ENCODE results near the gene POLR3A.

Gene POLR3A

DNA sequence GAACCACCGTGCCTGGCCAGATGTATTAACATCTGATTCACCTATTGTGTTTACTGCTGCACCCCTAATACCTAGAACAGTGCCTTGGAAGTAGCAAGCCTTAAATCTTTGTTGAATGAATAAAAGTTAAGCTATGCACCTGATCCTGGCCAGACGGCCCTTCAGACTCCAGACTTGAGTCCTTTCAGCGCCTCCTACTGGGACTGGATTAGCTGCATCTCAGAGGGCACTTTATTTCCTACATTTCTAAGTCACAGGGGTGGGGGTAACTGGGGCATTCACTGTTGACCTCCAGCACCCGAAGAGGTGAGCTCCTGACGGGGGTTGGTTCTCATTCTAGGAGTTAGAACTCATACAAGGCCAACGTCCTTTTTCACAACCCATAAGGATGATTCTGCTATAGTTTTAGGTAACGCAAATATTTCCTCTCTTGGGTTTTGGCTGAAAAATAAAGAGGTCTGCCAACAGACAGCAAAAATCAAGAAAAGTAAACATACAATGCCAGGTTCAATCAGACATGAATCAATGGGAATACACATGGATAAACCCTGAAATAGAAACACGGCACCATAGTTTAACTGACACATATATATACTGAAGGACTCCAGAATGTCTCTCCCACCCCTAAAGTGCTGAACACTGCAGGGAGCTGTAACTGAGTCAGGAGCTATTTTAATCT, 54.8 kb downstream of the POLR3A start:
- DNase-seq = no peak

DNA sequence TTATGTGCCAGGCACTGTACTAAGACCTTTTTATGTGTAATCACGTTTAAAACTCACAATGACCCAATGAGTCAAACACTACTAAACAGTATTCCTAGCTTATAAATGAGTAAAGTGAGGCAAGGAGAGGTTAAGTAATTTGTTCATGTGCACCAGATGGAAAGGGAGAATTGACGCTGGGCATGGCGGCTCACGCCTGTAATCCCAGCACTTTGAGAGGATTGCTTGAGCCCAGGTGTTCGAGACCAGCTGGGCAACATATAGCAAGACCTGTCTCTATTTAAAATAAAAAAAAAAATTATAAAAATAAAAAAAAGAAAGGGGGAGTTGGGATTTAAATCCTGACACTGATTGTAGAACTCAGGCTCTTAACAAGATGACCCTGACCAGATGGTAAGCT, 56.0 kb downstream of the POLR3A start:
- DNase-seq = no peak

DNA sequence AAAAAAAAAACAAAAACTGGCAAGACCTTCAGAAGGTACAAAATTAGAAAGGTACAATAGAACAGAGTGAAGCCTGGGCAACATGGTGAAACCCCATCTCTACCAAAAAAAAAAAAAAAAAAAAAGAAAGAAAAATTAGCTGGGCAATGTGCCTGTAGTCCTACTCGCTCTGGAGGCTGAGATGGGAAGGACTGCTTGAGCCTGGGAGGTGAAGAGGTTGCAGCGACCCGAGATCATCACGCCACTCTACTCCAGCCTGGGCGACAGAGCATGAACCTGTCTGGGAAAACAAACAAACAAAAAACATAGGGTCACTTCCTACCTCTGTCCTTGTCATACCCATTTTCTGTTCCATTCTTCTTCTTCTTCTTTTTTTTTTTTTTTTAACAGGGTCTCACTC, 57.2 kb downstream of the POLR3A start:
- no peak for DNase-seq

DNA sequence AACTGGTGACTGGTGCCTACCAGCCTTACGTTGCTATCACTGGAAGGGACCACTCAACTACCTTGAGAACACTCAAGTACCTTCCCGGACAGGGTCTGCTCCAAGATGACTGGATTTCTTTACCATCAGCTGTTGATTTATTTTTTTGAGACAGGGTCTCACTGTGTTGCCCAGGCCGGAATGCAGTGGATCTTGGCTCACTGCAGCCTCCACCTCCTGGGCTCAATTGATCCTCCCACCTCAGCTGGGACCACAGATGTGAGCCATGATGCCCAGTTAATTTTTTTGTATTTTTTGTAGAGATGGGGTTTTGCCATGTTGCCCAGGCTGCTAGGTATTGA, 57.5 kb downstream of the POLR3A start:
- no peak for DNase-seq

DNA sequence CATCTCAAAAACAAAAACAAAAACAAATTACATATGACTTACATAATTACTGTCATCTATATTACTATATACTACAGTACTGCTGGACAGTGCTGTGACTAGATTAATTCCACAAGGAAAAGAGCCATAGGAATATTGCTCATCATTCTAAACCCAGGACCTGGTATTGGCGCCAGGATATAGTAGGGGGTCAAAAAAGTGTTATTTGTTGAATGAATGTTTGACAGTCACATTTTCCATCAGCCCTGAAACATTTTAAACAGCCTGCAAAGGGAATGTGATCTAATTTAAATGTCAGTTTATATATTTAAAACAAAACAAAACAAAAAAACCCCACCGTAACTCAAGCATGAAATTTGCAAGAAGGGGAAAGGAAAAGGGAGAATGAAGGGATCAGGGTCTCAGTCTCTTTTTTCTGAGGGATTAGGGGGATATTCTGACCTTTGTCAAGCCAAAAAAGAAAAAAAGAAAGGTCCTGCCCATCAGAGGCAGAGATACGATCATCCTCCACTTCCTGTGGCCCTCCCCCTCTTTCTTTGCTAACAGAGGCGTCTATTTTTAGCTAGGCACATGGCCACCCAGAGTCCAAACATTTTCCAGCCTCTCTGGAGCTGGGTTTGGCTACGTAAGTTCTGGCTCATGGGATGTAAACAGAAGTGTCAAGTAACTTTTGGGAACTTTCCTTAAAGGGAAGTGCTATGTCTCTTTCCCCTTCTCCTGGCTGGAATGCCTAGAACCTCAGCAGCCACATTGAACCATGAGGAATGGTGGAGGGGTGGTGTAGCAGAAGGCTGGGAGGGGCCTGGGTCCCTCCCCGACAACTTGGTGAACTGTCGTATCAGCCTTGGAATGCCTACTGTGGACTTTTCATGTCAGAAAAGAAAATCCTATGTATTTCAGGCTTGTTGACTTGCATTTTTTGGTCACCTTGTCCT, 58.2 kb downstream of the POLR3A start:
- no peak for DNase-seq

DNA sequence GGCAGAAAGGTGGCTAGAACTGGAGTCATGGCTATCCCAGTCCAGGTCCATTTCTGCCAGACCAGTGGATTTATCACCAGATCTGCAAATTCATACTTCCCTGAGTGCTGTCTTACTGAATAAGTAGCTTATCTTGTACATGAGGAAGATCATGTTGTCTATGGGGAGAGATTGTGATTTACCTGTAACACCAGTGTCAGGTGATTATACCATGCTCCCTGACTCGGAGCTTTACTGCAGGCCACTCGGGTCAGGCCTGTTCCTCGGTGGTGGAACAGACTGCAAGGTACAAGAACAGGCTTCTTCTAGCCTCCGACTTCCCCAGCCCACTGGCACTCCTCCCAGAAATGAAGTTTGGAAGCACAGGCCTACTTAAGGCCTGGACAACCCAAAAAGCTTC, 60.2 kb downstream of the POLR3A start:
- no peak for DNase-seq

DNA sequence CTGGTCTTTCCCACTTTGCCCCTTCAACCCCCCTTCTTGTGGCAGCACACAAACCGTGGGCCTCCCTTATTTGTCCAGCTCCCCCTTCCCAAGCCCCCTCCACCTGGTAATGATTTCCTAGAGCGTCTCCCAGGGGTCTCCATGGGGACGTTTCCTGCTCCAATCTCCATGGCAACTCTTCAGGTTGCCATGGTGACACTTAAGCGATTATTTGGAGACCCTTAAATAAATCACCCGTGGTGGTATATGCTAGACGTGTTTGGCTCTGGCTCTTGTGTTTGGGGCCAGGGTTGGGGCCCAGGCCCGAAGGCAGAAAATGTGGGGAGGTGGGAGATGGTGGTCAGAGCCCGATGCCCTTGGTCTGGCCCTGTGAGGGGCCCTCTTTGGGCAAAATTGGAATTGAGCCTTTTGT, 61.7 kb downstream of the POLR3A start:
- peak; percentile 40 for DNase-seq

GRCh38 chr10:77965294-77965693, 64.0 kb downstream of the POLR3A start:
- DNase-seq = no peak

DNA sequence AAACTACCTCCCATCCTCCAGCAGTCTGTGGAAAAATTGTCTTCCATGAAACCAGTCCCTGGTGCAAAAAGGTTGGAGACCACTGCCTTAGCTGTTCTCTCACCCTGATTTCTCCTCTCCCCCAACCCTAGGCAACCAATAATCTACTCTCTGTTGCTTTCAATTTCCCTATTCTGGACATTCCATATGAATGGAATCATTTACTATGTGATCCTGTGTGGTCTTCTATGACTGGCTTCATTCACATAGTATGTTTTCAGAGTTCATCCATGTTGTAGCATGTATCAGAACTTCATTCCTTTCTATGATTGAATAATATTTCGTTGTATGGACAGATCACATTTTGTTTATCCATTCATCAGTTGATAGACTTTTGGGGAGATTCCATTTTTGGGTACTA, 64.5 kb downstream of the POLR3A start:
- no peak for DNase-seq

GRCh38 chr10:77963901-77964300, 65.4 kb downstream of the POLR3A start:
- no peak for DNase-seq

DNA sequence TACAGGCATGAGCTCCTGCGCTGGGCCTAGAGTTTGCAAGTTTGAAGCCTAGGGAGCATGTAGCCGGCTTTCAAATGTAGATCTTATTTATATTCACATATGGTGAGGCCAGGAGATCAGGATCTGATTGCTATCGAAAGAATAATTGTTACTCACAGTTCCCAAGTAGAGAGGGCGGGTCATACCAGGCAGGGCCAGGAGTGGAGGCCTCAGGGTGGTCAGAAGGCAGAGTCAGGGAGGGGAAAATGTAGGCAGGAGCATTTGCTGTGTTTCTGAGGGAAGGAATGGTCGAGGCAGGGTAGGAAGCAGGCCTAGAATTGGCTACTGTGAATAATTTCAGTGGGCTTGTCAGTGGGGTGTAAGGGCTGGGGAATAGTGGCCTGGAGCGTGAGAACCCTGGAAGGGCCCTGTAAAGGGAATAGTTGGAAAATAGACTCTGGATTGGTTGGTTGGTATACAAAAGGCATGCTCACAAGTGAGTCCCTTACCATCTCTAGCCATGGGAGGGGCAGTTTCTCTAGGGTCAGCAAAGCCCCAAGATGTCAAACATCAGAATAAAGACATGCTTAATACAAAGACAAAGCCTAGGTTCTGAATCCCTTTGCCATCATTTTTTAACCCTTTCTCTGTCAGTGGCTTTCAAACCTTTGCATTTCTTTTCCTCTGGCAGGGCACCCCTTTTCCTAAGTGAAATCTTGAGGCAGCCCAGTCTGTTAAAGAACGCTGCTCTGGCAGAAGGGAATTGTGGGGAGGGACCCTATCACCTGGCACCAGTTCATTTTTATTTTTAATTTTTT, 66.8 kb downstream of the POLR3A start:
- DNase-seq = no peak

DNA sequence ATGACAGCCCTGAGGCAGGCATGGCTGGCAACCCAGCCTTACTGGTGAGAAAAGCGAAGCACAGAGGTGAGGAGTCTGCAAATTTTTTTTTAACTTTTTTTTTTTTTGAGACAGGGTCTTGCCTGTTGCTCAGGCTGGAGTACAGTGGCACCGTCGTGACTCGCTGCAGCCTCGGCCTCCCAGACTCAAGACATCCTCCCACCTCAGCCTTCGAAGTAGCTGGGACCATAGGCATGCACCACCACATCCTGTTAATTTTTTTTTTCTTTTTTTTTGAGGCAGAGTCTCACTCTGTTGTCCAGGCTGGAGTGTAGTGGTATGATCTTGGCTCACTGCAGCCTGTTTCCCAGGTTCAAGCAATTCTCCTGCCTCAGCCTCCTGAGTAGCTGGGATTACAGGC, 67.6 kb downstream of the POLR3A start:
- no peak for DNase-seq

- no peak for DNase-seq
Observed at GRCh38 chr10:77960829-77961329, 68.4 kb downstream of the POLR3A start.

DNA sequence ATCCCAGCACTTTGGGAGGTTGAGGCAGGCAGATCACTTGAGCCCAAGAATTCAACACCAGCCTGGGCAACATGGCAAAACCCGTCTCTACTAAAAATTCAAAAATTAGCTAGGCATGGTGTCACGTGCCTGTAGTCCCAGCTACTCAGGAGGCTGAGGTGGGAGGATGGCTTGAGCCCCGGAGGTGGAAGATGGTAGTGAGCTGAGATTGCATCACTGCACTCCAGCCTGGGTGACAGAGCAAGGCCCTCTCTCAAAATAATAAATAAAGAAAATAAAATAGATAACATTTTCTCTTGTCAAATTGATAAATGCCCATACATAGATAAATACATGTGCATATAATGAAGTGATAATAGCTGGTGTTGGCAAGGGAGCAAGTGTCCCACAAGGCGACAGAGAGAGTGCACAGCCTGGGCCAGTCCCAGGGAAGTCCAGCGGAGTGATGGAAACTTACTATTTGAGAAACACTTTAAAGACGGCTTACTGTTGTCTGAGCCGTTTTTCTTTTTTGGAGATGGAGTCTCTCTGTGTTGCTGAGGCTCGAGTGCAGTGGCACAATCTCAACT, 69.3 kb downstream of the POLR3A start:
- no peak for DNase-seq

- DNase-seq = no peak
Observed at GRCh38 chr10:77959384-77959783, 69.9 kb downstream of the POLR3A start.

DNA sequence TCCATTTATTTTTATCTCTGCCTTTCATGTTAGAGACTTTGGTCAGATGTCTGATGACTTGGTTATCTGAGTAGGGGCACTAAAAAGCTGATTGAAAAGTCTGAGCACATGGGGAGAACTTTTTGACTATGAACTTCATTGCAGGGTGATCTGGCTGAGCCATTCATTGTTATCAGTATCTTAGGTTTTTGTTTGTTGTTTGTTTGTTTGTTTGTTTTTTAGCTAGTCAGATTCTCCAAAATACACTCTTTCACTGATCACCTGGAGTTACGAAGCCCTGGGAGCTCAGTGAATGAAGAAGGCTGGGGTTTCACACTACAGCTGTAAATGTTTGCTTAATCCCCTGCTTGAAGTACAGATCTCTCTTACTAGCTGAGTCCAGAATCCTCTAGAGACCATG, 74.2 kb downstream of the POLR3A start:
- no peak for DNase-seq

DNA sequence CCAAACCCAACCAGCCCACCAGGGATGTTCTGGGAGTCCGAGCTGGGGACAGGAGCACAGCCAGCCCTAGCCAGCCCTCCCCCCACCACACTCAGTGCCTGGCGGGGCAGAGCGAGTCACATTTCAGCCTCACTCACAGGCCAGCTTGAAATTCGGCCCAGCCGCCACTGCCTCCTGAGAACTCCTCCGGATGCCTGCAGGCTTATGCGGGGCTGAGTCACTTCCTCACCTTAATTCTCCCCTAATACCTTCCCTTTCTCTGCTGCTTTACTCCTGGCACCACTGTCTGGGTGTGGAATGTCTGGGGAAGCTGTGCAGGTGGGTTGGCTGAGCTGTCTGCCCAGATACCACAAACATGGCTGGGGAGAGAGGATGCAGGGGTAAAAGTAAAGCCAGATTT, 80.1 kb downstream of the POLR3A start:
- no peak for DNase-seq

DNA sequence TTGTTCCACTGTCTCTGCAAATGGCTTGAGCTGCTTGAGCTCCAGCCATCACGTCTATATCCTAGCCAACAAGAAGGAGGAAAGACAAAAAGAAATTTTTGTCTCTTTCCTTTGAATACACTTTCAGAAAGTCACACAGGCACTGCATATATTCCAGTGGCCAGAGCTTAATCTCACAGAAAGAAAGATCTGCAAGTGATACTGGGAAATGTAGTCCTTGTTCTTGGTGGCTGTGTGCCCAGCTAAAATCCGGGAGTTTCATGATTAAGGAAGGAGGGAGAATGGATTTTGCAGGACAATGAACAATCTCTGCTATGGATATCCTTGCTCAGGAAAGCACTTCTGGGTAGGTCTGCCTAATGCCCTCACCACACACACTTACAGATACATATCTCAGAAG, 83.2 kb downstream of the POLR3A start:
- DNase-seq = no peak

DNA sequence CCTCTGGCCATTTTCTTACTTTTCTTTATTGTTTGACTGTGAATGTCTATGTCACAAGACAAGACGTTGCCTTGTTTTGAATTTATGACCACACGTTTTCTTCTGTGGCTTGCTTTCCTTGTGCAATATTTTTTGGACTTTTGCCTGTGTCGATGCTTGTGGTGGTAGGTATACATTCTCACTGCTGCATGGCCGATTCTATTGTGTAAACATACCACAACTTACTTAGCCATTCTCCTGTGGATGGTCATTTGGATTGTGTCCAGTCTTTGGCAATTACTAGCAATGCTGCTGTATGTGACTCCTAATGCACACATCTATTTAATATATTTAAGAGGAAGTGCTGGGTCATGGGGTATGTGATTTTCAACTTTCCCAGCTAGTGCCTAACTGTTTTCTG, 84.8 kb downstream of the POLR3A start:
- no peak for DNase-seq

- peak; percentile 14 for DNase-seq
Observed at GRCh38 chr10:77943121-77943901, 86.0 kb downstream of the POLR3A start.

- no peak for DNase-seq
Observed at GRCh38 chr10:77941790-77942189, 87.5 kb downstream of the POLR3A start.

GRCh38 chr10:77940627-77941026, 88.7 kb downstream of the POLR3A start:
- no peak for DNase-seq
